ENCODE measurements around the gene LMO7. TPM values are rescaled to one million over a fixed set of nuclear protein-coding genes. Genes with fewer than 3 reads are reported as not detected.

LMO7 gene
- total and polyA plus RNA-seq, 2 donors from 2014 or later, result 44.0 to 138 TPM

DNA sequence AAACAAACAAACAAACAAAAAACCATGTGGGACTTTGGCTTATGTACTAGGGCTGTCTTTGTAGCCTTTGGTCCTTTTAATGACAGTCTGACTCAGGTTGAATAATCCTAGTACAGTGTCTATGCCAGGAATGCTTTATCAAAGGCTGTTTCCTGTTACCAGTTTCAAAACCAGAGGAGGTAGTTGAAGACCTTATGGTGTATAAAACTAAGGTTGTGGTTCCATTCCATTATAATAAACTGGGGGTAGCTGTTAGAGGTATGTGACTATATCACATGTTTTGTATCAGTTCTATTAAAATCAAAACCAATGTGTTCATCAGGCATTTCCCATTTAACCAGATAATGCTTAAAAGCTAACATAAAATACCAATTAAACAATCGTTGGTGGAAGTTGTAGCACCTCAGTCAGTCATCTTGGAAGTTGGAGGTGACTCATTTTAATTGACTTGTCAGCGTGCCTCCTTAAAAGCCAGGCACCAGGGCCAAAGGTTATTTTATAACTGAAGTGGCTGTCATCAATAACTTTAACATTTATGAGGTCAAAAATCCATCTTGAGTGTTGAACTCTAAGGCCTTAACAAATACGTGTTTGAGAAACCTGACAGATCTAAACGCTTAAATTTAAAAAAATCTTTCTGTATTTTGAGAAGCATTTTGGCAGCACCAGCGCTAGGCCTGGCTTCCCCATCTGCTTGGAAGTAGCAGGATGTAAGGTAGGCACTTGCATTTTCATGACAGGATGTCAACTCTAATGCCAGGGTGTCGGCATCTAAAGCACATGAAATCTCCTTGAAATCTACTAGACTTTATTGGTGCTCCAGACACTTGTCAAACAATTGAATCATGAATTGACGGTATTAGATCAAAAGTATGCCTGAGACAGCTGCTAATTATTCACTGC, 162.5 kb downstream of the LMO7 start:
- intact Hi-C loops (cut with DNase I), result no loop called here
- Histone ChIP-seq H3K4me1 (ENCODE audit: control insufficient read depth in 2 of 3, insufficient read depth in 2 of 3, low read depth in 1 of 3, low read length in 3 of 3) (peaks cover 0 to 23% (median 4%) of the 10 kb centered on the region in 3 donors), H3K27me3 (ENCODE audit: control insufficient read depth, insufficient read depth, low read length) (no peaks in the 10 kb centered on the region), H3K27ac (ENCODE audit: low read depth in 2 of 2, low read length in 2 of 2) (no peak overlapping the region), H3K9me3 (ENCODE audit: control insufficient read depth in 2 of 3, insufficient read depth in 1 of 3, low read length in 3 of 3) (no peaks in the 10 kb centered on the region), H3K4me3 (ENCODE audit: low read length in 3 of 3) (no peak overlapping the region), H3K36me3 (ENCODE audit: control insufficient read depth in 2 of 3, insufficient read depth in 3 of 3, low read length in 3 of 3) (peaks cover 0 to 9% (median 0%) of the 10 kb centered on the region in 3 donors), H3K9ac (ENCODE audit: low read length in 3 of 3) (no peak overlapping the region)
- FAIRE-seq, result no peak
- DNase-seq, result no peak
- TF ChIP-seq, protein P1, sequence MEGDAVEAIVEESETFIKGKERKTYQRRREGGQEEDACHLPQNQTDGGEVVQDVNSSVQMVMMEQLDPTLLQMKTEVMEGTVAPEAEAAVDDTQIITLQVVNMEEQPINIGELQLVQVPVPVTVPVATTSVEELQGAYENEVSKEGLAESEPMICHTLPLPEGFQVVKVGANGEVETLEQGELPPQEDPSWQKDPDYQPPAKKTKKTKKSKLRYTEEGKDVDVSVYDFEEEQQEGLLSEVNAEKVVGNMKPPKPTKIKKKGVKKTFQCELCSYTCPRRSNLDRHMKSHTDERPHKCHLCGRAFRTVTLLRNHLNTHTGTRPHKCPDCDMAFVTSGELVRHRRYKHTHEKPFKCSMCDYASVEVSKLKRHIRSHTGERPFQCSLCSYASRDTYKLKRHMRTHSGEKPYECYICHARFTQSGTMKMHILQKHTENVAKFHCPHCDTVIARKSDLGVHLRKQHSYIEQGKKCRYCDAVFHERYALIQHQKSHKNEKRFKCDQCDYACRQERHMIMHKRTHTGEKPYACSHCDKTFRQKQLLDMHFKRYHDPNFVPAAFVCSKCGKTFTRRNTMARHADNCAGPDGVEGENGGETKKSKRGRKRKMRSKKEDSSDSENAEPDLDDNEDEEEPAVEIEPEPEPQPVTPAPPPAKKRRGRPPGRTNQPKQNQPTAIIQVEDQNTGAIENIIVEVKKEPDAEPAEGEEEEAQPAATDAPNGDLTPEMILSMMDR (IDR thresholded peaks at IDR 0.05; ENCODE audit: borderline replicate concordance, extremely low read depth, insufficient read depth), result no peak

DNA sequence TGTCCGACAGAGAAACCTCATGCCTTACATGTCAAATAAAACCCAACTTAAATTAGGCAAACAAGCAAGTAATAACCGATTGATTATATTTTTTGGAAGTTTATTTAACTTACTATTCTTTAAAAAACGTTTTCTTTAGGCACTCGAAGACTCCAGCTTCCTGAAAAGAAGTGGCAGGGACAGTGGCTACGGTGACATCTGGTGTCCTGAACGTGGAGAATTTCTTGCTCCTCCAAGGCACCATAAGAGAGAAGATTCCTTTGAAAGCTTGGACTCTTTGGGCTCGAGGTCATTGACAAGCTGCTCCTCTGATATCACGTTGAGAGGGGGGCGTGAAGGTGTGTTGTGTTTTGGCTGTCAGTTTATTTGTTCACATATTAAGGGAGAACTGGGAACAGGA, 164.4 kb downstream of the LMO7 start:
- DNase-seq (no peak), FAIRE-seq (no peak)
- TF ChIP-seq, protein P1 (IDR thresholded peaks at IDR 0.05; ENCODE audit: borderline replicate concordance, extremely low read depth, insufficient read depth), result peak; percentile 5
- Histone ChIP-seq H3K27me3 (ENCODE audit: control insufficient read depth, insufficient read depth, low read length) (no peaks in the 10 kb centered on the region), H3K36me3 (ENCODE audit: control insufficient read depth in 2 of 3, insufficient read depth in 3 of 3, low read length in 3 of 3) (peaks cover 0 to 9% (median 9%) of the 10 kb centered on the region in 3 donors), H3K27ac (ENCODE audit: low read depth in 2 of 2, low read length in 2 of 2) (no peak overlapping the region), H3K4me3 (ENCODE audit: low read length in 3 of 3) (no peak overlapping the region), H3K9ac (ENCODE audit: low read length in 3 of 3) (no peak overlapping the region), H3K4me1 (ENCODE audit: control insufficient read depth in 2 of 3, insufficient read depth in 2 of 3, low read depth in 1 of 3, low read length in 3 of 3) (peaks cover 0 to 12% (median 4%) of the 10 kb centered on the region in 3 donors), H3K9me3 (ENCODE audit: control insufficient read depth in 2 of 3, insufficient read depth in 1 of 3, low read length in 3 of 3) (no peaks in the 10 kb centered on the region)
- intact Hi-C loops (cut with DNase I), result no loop called here

DNA sequence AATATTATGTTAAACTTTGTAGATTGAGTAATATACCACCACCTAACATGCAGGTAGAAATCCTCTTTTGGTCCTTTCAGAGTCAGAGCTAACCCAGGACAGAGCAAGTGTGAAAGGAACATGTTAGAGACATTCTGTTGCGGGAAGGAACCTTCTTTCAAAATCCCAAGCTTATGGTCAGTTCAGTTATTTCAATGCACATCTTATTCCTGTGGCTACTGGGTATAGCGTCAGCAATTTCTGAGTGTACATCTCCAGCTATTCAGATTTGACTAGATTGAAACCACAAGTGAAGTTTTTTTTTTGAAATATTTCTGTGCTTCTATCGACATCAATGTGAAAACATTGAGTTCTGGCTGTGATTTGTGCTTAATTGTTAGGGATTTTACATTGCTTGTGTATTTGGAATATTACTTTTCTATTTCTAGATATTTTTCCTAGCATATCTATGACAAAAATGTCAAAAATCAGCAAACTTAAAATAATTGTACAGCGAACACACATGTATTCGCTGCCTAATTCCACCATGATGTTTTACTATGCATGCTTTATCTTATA, 165.3 kb downstream of the LMO7 start:
- intact Hi-C loops (cut with DNase I), result no loop called here
- Histone ChIP-seq H3K9ac (ENCODE audit: low read length in 3 of 3) (no peak overlapping the region), H3K9me3 (ENCODE audit: control insufficient read depth in 2 of 3, insufficient read depth in 1 of 3, low read length in 3 of 3) (no peaks in the 10 kb centered on the region), H3K36me3 (ENCODE audit: control insufficient read depth in 2 of 3, insufficient read depth in 3 of 3, low read length in 3 of 3) (peaks cover 0 to 10% (median 9%) of the 10 kb centered on the region in 3 donors), H3K27me3 (ENCODE audit: control insufficient read depth, insufficient read depth, low read length) (no peaks in the 10 kb centered on the region), H3K4me1 (ENCODE audit: control insufficient read depth in 2 of 3, insufficient read depth in 2 of 3, low read depth in 1 of 3, low read length in 3 of 3) (peaks cover 0 to 8% (median 4%) of the 10 kb centered on the region in 3 donors), H3K27ac (ENCODE audit: low read depth in 2 of 2, low read length in 2 of 2) (no peak overlapping the region), H3K4me3 (ENCODE audit: low read length in 3 of 3) (no peak overlapping the region)
- no peak for FAIRE-seq
- DNase-seq, result no peak
- TF ChIP-seq, protein P1 (IDR thresholded peaks at IDR 0.05; ENCODE audit: borderline replicate concordance, extremely low read depth, insufficient read depth), result no peak
